HFFc6 (cell line): ENCODE data around the gene ADORA1. TPM values are rescaled to one million over a fixed set of nuclear protein-coding genes. Genes with fewer than 3 reads are reported as not detected.

Experiments
- DNase-seq: peaks from one replicate; pipeline ENCODE4 v3.0.0-alpha.2; 2018
- H3K27ac Mint-ChIP-seq: 2 replicates; pipeline ENCODE4 v1.8.0; 2020; ENCODE audit warnings: mild to moderate bottlenecking, mixed read lengths
- H3K27me3 Mint-ChIP-seq: 2 replicates; pipeline ENCODE4 v1.8.0; 2021; ENCODE audit warnings: mild to moderate bottlenecking, moderate library complexity, mixed read lengths; ENCODE audit not compliant: insufficient read depth
- H3K36me3 Mint-ChIP-seq: 2 replicates; pipeline ENCODE4 v1.8.0; 2021; ENCODE audit warnings: low read depth, mixed read lengths
- H3K4me1 Mint-ChIP-seq: 2 replicates; pipeline ENCODE4 v1.8.0; 2020; ENCODE audit warnings: low read depth, mixed read lengths
- H3K4me3 Mint-ChIP-seq: 2 replicates; pipeline ENCODE4 v1.8.0; 2020; ENCODE audit warnings: mild to moderate bottlenecking, moderate library complexity, mixed read lengths
- H3K9me3 Mint-ChIP-seq: 2 replicates; pipeline ENCODE4 v1.8.0; 2020; ENCODE audit warnings: mild to moderate bottlenecking, mixed read lengths
- CTCF ChIP-seq: fragments of 200-600 bp; sonication (generic); IDR thresholded peaks from 2 replicates; pipeline ENCODE4 v1.5.0; 2021; ENCODE audit warnings: antibody characterized with exemption, mild to moderate bottlenecking
- total RNA-seq, 6 experiments: library from RNA; stranded (reverse); fragmentation: NEBNext Ultra II Directional; extraction: Animal tissue kit (Norgen Biotek cat#: 25700); gene quantifications; 2 replicates in 1 of 6; 3 replicates in 5 of 6; pipeline ENCODE4 v1.2.3, GENCODE V29; 2021

The ADORA1 gene
- total RNA-seq, 6 experiments from 2014 or later = 0.25 to 5.5 (median 0.53) TPM

- H3K36me3 Mint-ChIP-seq = no peaks in the 10 kb centered on the region
- DNase-seq = no peak
- TF ChIP-seq CTCF = no peak; the same call in 1 of the 2 replicates
- no peaks in the 10 kb centered on the region for H3K9me3 Mint-ChIP-seq
- peaks cover 10% of the 10 kb centered on the region for H3K27me3 Mint-ChIP-seq
- H3K4me1 Mint-ChIP-seq = no peaks in the 10 kb centered on the region
- no peak overlapping the region for H3K27ac Mint-ChIP-seq
- H3K4me3 Mint-ChIP-seq = no peak overlapping the region
Observed at GRCh38 chr1:203166192-203166940, 38.8 kb downstream of the ADORA1 start.

- no peak for DNase-seq
- Mint-ChIP-seq H3K27me3 (peaks cover 9% of the 10 kb centered on the region), H3K36me3 (no peaks in the 10 kb centered on the region), H3K9me3 (no peaks in the 10 kb centered on the region), H3K4me1 (no peaks in the 10 kb centered on the region), H3K27ac (no peak overlapping the region), H3K4me3 (no peak overlapping the region)
- TF ChIP-seq CTCF = no peak
Observed at GRCh38 chr1:203167026-203167912, 39.7 kb downstream of the ADORA1 start.

GRCh38 chr1:203167913-203168200, 40.3 kb downstream of the ADORA1 start:
- no peak for TF ChIP-seq CTCF
- no peaks in the 10 kb centered on the region for H3K4me1 Mint-ChIP-seq
- H3K27me3 Mint-ChIP-seq = peaks cover 9% of the 10 kb centered on the region
- DNase-seq = no peak
- no peaks in the 10 kb centered on the region for H3K36me3 Mint-ChIP-seq
- no peak overlapping the region for H3K4me3 Mint-ChIP-seq
- H3K27ac Mint-ChIP-seq = no peak overlapping the region
- H3K9me3 Mint-ChIP-seq = no peaks in the 10 kb centered on the region

GRCh38 chr1:203168256-203168786, 40.8 kb downstream of the ADORA1 start:
- no peak overlapping the region for H3K27ac Mint-ChIP-seq
- H3K27me3 Mint-ChIP-seq = peaks cover 9% of the 10 kb centered on the region
- no peaks in the 10 kb centered on the region for H3K36me3 Mint-ChIP-seq
- TF ChIP-seq CTCF = no peak
- no peak overlapping the region for H3K4me3 Mint-ChIP-seq
- DNase-seq = no peak
- H3K4me1 Mint-ChIP-seq = no peaks in the 10 kb centered on the region
- H3K9me3 Mint-ChIP-seq = no peaks in the 10 kb centered on the region

- Mint-ChIP-seq H3K4me1 (peaks cover 4% of the 10 kb centered on the region; the same call in 1 of the 2 replicates), H3K27ac (no peak overlapping the region), H3K9me3 (no peaks in the 10 kb centered on the region), H3K36me3 (no peaks in the 10 kb centered on the region), H3K27me3 (peaks cover 9% of the 10 kb centered on the region), H3K4me3 (no peak overlapping the region)
- no peak for DNase-seq
- TF ChIP-seq CTCF = no peak
Observed at GRCh38 chr1:203168991-203169390, 41.5 kb downstream of the ADORA1 start.
